IPS-NIHi7 (cell line): ENCODE data around the gene AMPH.
A peak's percentile ranks its signal among the peaks of the same experiment; 100 is the strongest.

Experiments used
- DNase-seq: peaks from one replicate; pipeline ENCODE4 v3.0.0; 2012; ENCODE audit warnings: mixed read lengths; ENCODE audit errors: extremely low spot score

The AMPH gene

GRCh38 chr7:38630720-38631673 lies at the start of gene AMPH:
Gene AMPH (minus strand): TSS chr7:38631373. CDS start chr7:38631351, 22 bp downstream.
- peak; percentile 82 for DNase-seq

GRCh38 chr7:38679419-38679818 lies 48.2 kb upstream of the AMPH start:
- DNase-seq, result no peak

GRCh38 chr7:38678698-38679054 lies 47.5 kb upstream of the AMPH start:
- DNase-seq, result no peak

- DNase-seq, result no peak
Measured at GRCh38 chr7:38677981-38678697, 47.0 kb upstream of the AMPH start.

GRCh38 chr7:38675494-38676106 lies 44.4 kb upstream of the AMPH start:
- DNase-seq, result no peak

- DNase-seq, result no peak
Measured at GRCh38 chr7:38674513-38674912, 43.3 kb upstream of the AMPH start.

GRCh38 chr7:38673795-38674194 lies 42.6 kb upstream of the AMPH start:
- DNase-seq, result no peak

- no peak for DNase-seq
Measured at GRCh38 chr7:38671911-38672905, 41.0 kb upstream of the AMPH start.

- no peak for DNase-seq
Measured at GRCh38 chr7:38669965-38670520, 38.9 kb upstream of the AMPH start.

GRCh38 chr7:38664972-38665371 lies 33.8 kb upstream of the AMPH start:
- no peak for DNase-seq

GRCh38 chr7:38660427-38661099 lies 29.4 kb upstream of the AMPH start:
- peak; percentile 72 for DNase-seq

GRCh38 chr7:38659931-38660330 lies 28.8 kb upstream of the AMPH start:
- DNase-seq, result no peak

GRCh38 chr7:38658921-38659320 lies 27.7 kb upstream of the AMPH start:
- DNase-seq, result no peak

- DNase-seq, result no peak
Measured at GRCh38 chr7:38656968-38657367, 25.8 kb upstream of the AMPH start.

GRCh38 chr7:38655833-38656774 lies 24.9 kb upstream of the AMPH start:
- no peak for DNase-seq

GRCh38 chr7:38637957-38638356 lies 6.8 kb upstream of the AMPH start:
- no peak for DNase-seq

- DNase-seq, result peak; percentile 22
Measured at GRCh38 chr7:38632411-38632810, 1.2 kb upstream of the AMPH start.

- DNase-seq, result no peak
Measured at GRCh38 chr7:38629651-38630510, 1.3 kb downstream of the AMPH start.
